Osteoblast (primary cell): Measurements from ENCODE around the gene FXR2. TPM values are rescaled to one million over a fixed set of nuclear protein-coding genes. Genes with fewer than 3 reads are reported as not detected.

Experiments
- DNase-seq: peaks from one replicate; pipeline ENCODE4 v3.0.0; 2011; ENCODE audit warnings: low spot score, mixed read lengths; ENCODE audit not compliant: insufficient read length; ENCODE audit errors: missing footprints
- H2AFZ ChIP-seq: 2 replicates; pipeline ENCODE4 v1.6.0; 2011; ENCODE audit warnings: mild to moderate bottlenecking, low read length
- H3K27ac ChIP-seq: 2 replicates; pipeline ENCODE4 v1.5.1; 2011; ENCODE audit warnings: mild to moderate bottlenecking, low read depth, low read length, moderate library complexity
- H3K27me3 ChIP-seq: 2 replicates; pipeline ENCODE4 v1.6.0; 2012; ENCODE audit warnings: mild to moderate bottlenecking, control low read depth, inconsistent platforms, low read length, moderate library complexity; ENCODE audit not compliant: insufficient read depth
- H3K36me3 ChIP-seq: 2 replicates; pipeline ENCODE4 v1.5.1; 2011; ENCODE audit warnings: mild to moderate bottlenecking, low read length, control low read depth, moderate library complexity; ENCODE audit not compliant: insufficient read depth
- H3K4me1 ChIP-seq: 2 replicates; pipeline ENCODE4 v1.5.1; 2011; ENCODE audit warnings: mild to moderate bottlenecking, low read length, control low read depth, moderate library complexity; ENCODE audit not compliant: insufficient read depth
- H3K4me2 ChIP-seq: 2 replicates; pipeline ENCODE4 v1.6.0; 2011; ENCODE audit warnings: mild to moderate bottlenecking, low read length; ENCODE audit not compliant: insufficient read depth
- H3K4me3 ChIP-seq: fragments of 200-600 bp; sonication (generic); 3 replicates; pipeline ENCODE4 v1.5.1; 2012; ENCODE audit warnings: mild to moderate bottlenecking, low read length, inconsistent platforms; ENCODE audit not compliant: insufficient read depth
- H3K79me2 ChIP-seq: 2 replicates; pipeline ENCODE4 v1.6.0; 2012; ENCODE audit warnings: mild to moderate bottlenecking, low read length, control low read depth, inconsistent platforms; ENCODE audit not compliant: insufficient read depth
- H3K9me3 ChIP-seq: 2 replicates; pipeline ENCODE4 v1.5.1; 2011; ENCODE audit warnings: low read depth, low read length, control low read depth
- H4K20me1 ChIP-seq: 2 replicates; pipeline ENCODE4 v1.6.0; 2012; ENCODE audit warnings: mild to moderate bottlenecking, low read length, control low read depth; ENCODE audit not compliant: insufficient read depth
- CTCF ChIP-seq: IDR thresholded peaks from 2 replicates; pipeline ENCODE4 v1.5.1; 2011; ENCODE audit warnings: mild to moderate bottlenecking, low read depth, low read length, moderate library complexity; ENCODE audit errors: extremely low read depth
- total RNA-seq: library from RNA; depleted of rRNA; stranded (reverse); fragments of >200 nt; gene quantifications from 2 replicates; pipeline ENCODE4 v1.2.3, GENCODE V29; 2012

The FXR2 gene
- total RNA-seq, 1 donor: 42.7 TPM

DNA sequence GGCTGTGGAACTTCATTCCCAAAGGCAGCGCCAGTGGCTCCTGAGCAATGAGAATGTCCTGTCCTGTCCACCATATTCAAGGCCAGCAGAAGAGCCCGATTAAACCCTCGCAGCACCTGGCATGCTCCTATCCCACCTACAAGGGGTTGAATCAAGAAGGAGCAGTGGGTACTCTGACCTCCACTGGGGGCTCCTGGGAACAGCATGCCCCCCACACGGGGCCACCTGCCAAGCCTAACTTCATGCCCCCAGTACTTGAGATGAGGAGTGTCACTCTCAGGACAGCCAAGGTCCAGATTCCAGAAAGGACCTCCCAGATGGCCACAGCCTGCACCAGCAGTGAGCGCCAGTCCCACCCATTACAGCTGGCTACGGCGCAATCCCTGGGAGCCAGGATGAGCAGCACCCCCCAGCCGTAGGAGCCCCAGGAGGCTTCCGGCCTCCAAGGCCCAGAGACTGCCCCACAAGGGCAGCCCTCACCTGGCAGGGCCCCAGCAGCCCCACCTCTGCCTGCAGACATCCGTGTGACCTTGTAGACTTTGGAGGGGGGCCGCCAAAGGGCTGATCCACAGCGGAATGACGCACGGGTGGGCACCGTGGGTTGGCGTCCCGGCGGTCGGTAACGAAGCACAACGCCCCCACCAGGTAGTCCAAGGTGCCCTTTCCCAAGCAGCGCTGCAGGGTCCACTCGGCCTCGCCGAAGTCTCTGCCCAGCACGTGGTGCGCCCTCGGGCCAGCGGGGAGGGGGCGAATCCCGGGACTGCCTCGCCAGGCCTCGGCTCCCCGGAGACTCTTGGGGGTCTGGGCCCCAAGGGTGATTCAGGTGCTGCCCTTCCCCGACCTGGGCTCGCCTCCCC lies 32.1 kb downstream of the FXR2 start:
- peak overlapping the region; percentile 97 for H3K4me2 ChIP-seq
- H3K9me3 ChIP-seq: no peaks in the 10 kb centered on the region
- no peaks in the 10 kb centered on the region for H3K27me3 ChIP-seq
- TF ChIP-seq CTCF: no peak
- no peak overlapping the region for H2AFZ ChIP-seq
- H3K79me2 ChIP-seq: peaks cover 64% of the 10 kb centered on the region
- peaks cover 15% of the 10 kb centered on the region for H4K20me1 ChIP-seq
- H3K4me1 ChIP-seq: peaks cover 56% of the 10 kb centered on the region
- peaks cover 17% of the 10 kb centered on the region for H3K36me3 ChIP-seq
- peak overlapping the region; percentile 92 for H3K4me3 ChIP-seq
- DNase-seq: peak; percentile 57
- peak overlapping the region; percentile 99 for H3K27ac ChIP-seq

GRCh38 chr17:7580604-7581575 lies 33.8 kb downstream of the FXR2 start:
- Histone ChIP-seq H3K79me2 (peaks cover 77% of the 10 kb centered on the region), H3K4me3 (peak overlapping the region; percentile 0), H3K27me3 (no peaks in the 10 kb centered on the region), H3K4me1 (peaks cover 52% of the 10 kb centered on the region), H3K9me3 (no peaks in the 10 kb centered on the region), H3K4me2 (peak overlapping the region; percentile 74), H3K27ac (peak overlapping the region; percentile 71), H3K36me3 (peaks cover 35% of the 10 kb centered on the region), H2AFZ (no peak overlapping the region), H4K20me1 (peaks cover 29% of the 10 kb centered on the region)
- no peak for TF ChIP-seq CTCF
- peak; percentile 67 for DNase-seq

DNA sequence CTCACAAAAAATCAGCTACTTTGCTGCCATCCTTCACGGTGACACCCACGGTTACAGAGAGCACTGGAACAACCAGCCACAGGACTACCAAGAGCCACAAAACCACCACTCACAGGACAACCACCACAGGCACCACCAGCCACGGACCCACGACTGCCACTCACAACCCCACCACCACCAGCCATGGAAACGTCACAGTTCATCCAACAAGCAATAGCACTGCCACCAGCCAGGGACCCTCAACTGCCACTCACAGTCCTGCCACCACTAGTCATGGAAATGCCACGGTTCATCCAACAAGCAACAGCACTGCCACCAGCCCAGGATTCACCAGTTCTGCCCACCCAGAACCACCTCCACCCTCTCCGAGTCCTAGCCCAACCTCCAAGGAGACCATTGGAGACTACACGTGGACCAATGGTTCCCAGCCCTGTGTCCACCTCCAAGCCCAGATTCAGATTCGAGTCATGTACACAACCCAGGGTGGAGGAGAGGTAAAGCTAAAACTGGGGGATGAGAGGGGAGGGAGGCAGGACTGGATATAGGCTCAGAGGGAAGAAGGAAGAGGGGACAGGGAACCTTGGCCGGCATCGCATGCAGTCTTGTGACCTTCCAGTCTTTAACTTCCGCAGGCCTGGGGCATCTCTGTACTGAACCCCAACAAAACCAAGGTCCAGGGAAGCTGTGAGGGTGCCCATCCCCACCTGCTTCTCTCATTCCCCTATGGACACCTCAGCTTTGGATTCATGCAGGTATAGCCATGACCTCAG lies 34.7 kb downstream of the FXR2 start:
- Histone ChIP-seq H3K4me3 (peak overlapping the region; percentile 61), H3K27ac (peak overlapping the region; percentile 71), H2AFZ (no peak overlapping the region), H3K79me2 (peaks cover 77% of the 10 kb centered on the region), H3K4me1 (peaks cover 59% of the 10 kb centered on the region), H3K36me3 (peaks cover 39% of the 10 kb centered on the region), H3K4me2 (peak overlapping the region; percentile 74), H4K20me1 (peaks cover 38% of the 10 kb centered on the region), H3K9me3 (no peaks in the 10 kb centered on the region), H3K27me3 (no peaks in the 10 kb centered on the region)
- no peak for TF ChIP-seq CTCF
- no peak for DNase-seq
